Neural crest cell (in vitro differentiated cells): ENCODE data around the gene EMILIN1. TPM values are rescaled to one million over a fixed set of nuclear protein-coding genes. Genes with fewer than 3 reads are reported as not detected.
A peak's percentile ranks its signal among the peaks of the same experiment; 100 is the strongest.
"Not testable (repeated sequence)": the region's sequence is repeated elsewhere in the genome, so short reads cannot be mapped to it uniquely, and the experiment has no call there.

Source experiments
- DNase-seq: peaks from one replicate; pipeline ENCODE4 v3.0.0; 2021; ENCODE audit warnings: low read depth, mixed read lengths, low spot score
- H3K27ac Mint-ChIP-seq: one replicate; pipeline ENCODE4 v1.8.0; 2021; ENCODE audit warnings: mild to moderate bottlenecking, mixed read lengths; ENCODE audit not compliant: unreplicated experiment
- H3K27me3 Mint-ChIP-seq: 2 replicates; pipeline ENCODE4 v1.8.0; 2021; ENCODE audit warnings: low read depth, mild to moderate bottlenecking, mixed read lengths
- H3K36me3 Mint-ChIP-seq: 2 replicates; pipeline ENCODE4 v1.8.0; 2021; ENCODE audit warnings: low read depth, mild to moderate bottlenecking, mixed read lengths
- H3K4me1 Mint-ChIP-seq: 2 replicates; pipeline ENCODE4 v1.8.0; 2021; ENCODE audit warnings: mixed read lengths
- H3K4me3 Mint-ChIP-seq: one replicate; pipeline ENCODE4 v1.8.0; 2021; ENCODE audit warnings: mild to moderate bottlenecking, mixed read lengths
- H3K9me3 Mint-ChIP-seq: 2 replicates; pipeline ENCODE4 v1.8.0; 2021; ENCODE audit warnings: mixed read lengths
- CTCF ChIP-seq: fragments of 200-600 bp; sonication (generic); conservative IDR thresholded peaks from 2 replicates; pipeline ENCODE4 v1.5.0; 2021; ENCODE audit warnings: antibody characterized with exemption, mild to moderate bottlenecking
- total RNA-seq: library from RNA; stranded (reverse); gene quantifications from 2 replicates; pipeline ENCODE4 v1.2.1, GENCODE V29; 2021

Gene EMILIN1
- total RNA-seq, 1 donor from 2014 or later = 24.1 TPM

GRCh38 chr2:27071277-27071989 lies 7.0 kb upstream of the EMILIN1 start, which contains the start of gene OST4:
Gene OST4 (minus strand): TSS chr2:27071654.
- Mint-ChIP-seq H3K36me3 (no peaks in the 10 kb centered on the region), H3K4me1 (peaks cover 45% of the 10 kb centered on the region), H3K27me3 (no peaks in the 10 kb centered on the region), H3K4me3 (peak within 1 kb of the TSS; percentile 97), H3K27ac (peak within 1 kb of the TSS; percentile 90), H3K9me3 (no peaks in the 10 kb centered on the region)
- DNase-seq = peak; percentile 84
- no peak for TF ChIP-seq CTCF

- Mint-ChIP-seq H3K9me3 (no peaks in the 10 kb centered on the region), H3K4me1 (peaks cover 51% of the 10 kb centered on the region), H3K36me3 (no peaks in the 10 kb centered on the region), H3K27ac (peak overlapping the region; percentile 73), H3K4me3 (peak overlapping the region; percentile 91), H3K27me3 (no peaks in the 10 kb centered on the region)
- no peak for DNase-seq
- TF ChIP-seq CTCF = no peak
Observed at GRCh38 chr2:27071990-27072830, 6.2 kb upstream of the EMILIN1 start.

GRCh38 chr2:27072920-27073319 lies 5.5 kb upstream of the EMILIN1 start:
- Mint-ChIP-seq H3K27ac (peak overlapping the region; percentile 73), H3K9me3 (no peaks in the 10 kb centered on the region), H3K4me1 (peaks cover 57% of the 10 kb centered on the region), H3K4me3 (peak overlapping the region; percentile 91), H3K36me3 (no peaks in the 10 kb centered on the region), H3K27me3 (no peaks in the 10 kb centered on the region)
- no peak for DNase-seq
- TF ChIP-seq CTCF = no peak

GRCh38 chr2:27073782-27074181 lies 4.6 kb upstream of the EMILIN1 start:
- no peak for DNase-seq
- H3K4me1 Mint-ChIP-seq = peaks cover 66% of the 10 kb centered on the region
- no peaks in the 10 kb centered on the region for H3K27me3 Mint-ChIP-seq
- H3K4me3 Mint-ChIP-seq = peak overlapping the region; percentile 32
- H3K9me3 Mint-ChIP-seq = no peaks in the 10 kb centered on the region
- no peaks in the 10 kb centered on the region for H3K36me3 Mint-ChIP-seq
- TF ChIP-seq CTCF = no peak
- no peak overlapping the region for H3K27ac Mint-ChIP-seq

GRCh38 chr2:27074738-27075565 lies 3.5 kb upstream of the EMILIN1 start:
- Mint-ChIP-seq H3K9me3 (no peaks in the 10 kb centered on the region), H3K4me1 (peaks cover 67% of the 10 kb centered on the region), H3K4me3 (peak overlapping the region; percentile 70), H3K27ac (peak overlapping the region; percentile 45), H3K36me3 (no peaks in the 10 kb centered on the region), H3K27me3 (no peaks in the 10 kb centered on the region)
- no peak for DNase-seq
- TF ChIP-seq CTCF = no peak

GRCh38 chr2:27075566-27075871 lies 2.9 kb upstream of the EMILIN1 start:
- Mint-ChIP-seq H3K4me1 (peaks cover 66% of the 10 kb centered on the region), H3K4me3 (peak overlapping the region; percentile 70), H3K27ac (peak overlapping the region; percentile 43)
- H3K27me3 Mint-ChIP-seq, H3K36me3 Mint-ChIP-seq, DNase-seq, H3K9me3 Mint-ChIP-seq: not testable (repeated sequence)
